Measurements from ENCODE around the gene PSIP1.

DNA sequence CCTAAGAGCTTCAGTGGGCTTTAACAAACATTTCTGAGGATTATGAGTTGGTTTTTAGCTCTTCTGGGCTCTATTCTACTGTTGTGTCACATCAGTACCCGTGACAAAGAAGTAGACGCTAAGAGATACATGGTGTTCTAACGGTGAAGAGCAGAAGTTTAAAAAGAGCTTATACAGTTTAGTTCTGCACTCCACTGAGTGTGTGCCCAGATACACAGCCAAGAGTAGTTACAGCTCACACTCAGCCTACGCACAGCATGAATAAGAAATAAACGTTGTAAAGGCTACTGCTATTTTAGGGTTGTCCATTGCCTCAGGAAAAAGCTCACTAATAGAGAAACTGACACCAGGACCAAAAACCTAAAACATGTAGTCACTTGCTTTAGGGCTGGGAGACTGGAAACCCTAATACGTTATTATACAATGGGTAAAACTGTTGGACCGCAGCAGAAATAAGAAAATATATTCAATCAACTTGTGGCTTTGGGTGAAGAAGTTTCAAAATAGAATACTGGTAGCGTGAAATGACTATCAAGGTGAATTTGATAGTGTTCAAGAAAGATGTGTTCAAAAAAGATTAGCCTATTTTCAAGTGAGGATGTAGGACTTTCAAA is 34.7 kb downstream of the PSIP1 start:
- TF ChIP-seq, protein P1, sequence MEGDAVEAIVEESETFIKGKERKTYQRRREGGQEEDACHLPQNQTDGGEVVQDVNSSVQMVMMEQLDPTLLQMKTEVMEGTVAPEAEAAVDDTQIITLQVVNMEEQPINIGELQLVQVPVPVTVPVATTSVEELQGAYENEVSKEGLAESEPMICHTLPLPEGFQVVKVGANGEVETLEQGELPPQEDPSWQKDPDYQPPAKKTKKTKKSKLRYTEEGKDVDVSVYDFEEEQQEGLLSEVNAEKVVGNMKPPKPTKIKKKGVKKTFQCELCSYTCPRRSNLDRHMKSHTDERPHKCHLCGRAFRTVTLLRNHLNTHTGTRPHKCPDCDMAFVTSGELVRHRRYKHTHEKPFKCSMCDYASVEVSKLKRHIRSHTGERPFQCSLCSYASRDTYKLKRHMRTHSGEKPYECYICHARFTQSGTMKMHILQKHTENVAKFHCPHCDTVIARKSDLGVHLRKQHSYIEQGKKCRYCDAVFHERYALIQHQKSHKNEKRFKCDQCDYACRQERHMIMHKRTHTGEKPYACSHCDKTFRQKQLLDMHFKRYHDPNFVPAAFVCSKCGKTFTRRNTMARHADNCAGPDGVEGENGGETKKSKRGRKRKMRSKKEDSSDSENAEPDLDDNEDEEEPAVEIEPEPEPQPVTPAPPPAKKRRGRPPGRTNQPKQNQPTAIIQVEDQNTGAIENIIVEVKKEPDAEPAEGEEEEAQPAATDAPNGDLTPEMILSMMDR (IDR thresholded peaks at IDR 0.05): no peak
- TF ChIP-seq POLR2A (IDR thresholded peaks at IDR 0.05): no peak
